Measurements from ENCODE around the gene STARD9. TPM values are rescaled to one million over a fixed set of nuclear protein-coding genes. Genes with fewer than 3 reads are reported as not detected.

Gene STARD9
- total and polyA plus RNA-seq, 2 experiments from 2014 or later, result 0.60 to 1.4 TPM

- WGBS, 2 experiments (ENCODE audit: low coverage in 1 of 2, low lambda C conversion rate in 2 of 2, missing lambda C conversion rate in 2 of 2), result 78 to 83% methylated on average over 8 to 9 of the region's 9 CpGs
- H3K9me3 ChIP-seq (ENCODE audit: low read depth), result no peaks in the 10 kb centered on the region
- no peaks in the 10 kb centered on the region for H3K27me3 ChIP-seq (replicated peaks; ENCODE audit: insufficient read depth)
- H3K79me2 ChIP-seq (ENCODE audit: insufficient read depth), result no peaks in the 10 kb centered on the region
- no peak for DNase-seq
- H3K4me3 ChIP-seq, result no peak overlapping the region
- H4K20me1 ChIP-seq (ENCODE audit: insufficient read depth), result no peaks in the 10 kb centered on the region
- no peak overlapping the region for H3K4me2 ChIP-seq (ENCODE audit: unreplicated experiment)
- no peak overlapping the region for H3K9ac ChIP-seq
- H3F3A ChIP-seq (ENCODE audit: insufficient read depth), result no peaks in the 10 kb centered on the region
- H3K27ac ChIP-seq, result no peak overlapping the region
- H3K9me2 ChIP-seq (ENCODE audit: insufficient read depth), result no peaks in the 10 kb centered on the region
- in situ Hi-C loops (cut with MboI), result no loop called here
- TF ChIP-seq EZH2phosphoT487 (IDR thresholded peaks at IDR 0.05; ENCODE audit: insufficient read depth, low read depth), result no peak
- no peak for TF ChIP-seq EZH2 (IDR thresholded peaks at IDR 0.05; ENCODE audit: insufficient read depth, poor library complexity, severe bottlenecking)
- H2AFZ ChIP-seq, result no peak overlapping the region
- no peaks in the 10 kb centered on the region for H3K36me3 ChIP-seq (ENCODE audit: low read depth)
- no peaks in the 10 kb centered on the region for H3K4me1 ChIP-seq (ENCODE audit: insufficient read depth)
Observed at GRCh38 chr15:42691770-42692169, 116.4 kb downstream of the STARD9 start.

- Histone ChIP-seq H3K27ac (no peak overlapping the region), H3K4me3 (no peak overlapping the region), H3K79me2 (ENCODE audit: insufficient read depth) (no peaks in the 10 kb centered on the region), H3K36me3 (ENCODE audit: low read depth) (no peaks in the 10 kb centered on the region), H2AFZ (no peak overlapping the region), H3F3A (ENCODE audit: insufficient read depth) (no peaks in the 10 kb centered on the region), H3K9me3 (ENCODE audit: low read depth) (no peaks in the 10 kb centered on the region), H3K9me2 (ENCODE audit: insufficient read depth) (no peaks in the 10 kb centered on the region), H3K4me1 (ENCODE audit: insufficient read depth) (no peaks in the 10 kb centered on the region), H3K27me3 (replicated peaks; ENCODE audit: insufficient read depth) (no peaks in the 10 kb centered on the region), H3K4me2 (ENCODE audit: unreplicated experiment) (no peak overlapping the region), H4K20me1 (ENCODE audit: insufficient read depth) (no peaks in the 10 kb centered on the region), H3K9ac (no peak overlapping the region)
- TF ChIP-seq EZH2 (IDR thresholded peaks at IDR 0.05; ENCODE audit: insufficient read depth, poor library complexity, severe bottlenecking) (no peak), EZH2phosphoT487 (IDR thresholded peaks at IDR 0.05; ENCODE audit: insufficient read depth, low read depth) (no peak)
- 80 to 81% methylated on average over 1 of the region's 1 CpG for WGBS, 2 experiments (ENCODE audit: low coverage in 1 of 2, low lambda C conversion rate in 2 of 2, missing lambda C conversion rate in 2 of 2)
- in situ Hi-C loops (cut with MboI), result no loop called here
- DNase-seq, result no peak
Observed at GRCh38 chr15:42692536-42692935, 117.1 kb downstream of the STARD9 start.

GRCh38 chr15:42692997-42693396 is 117.6 kb downstream of the STARD9 start:
- Histone ChIP-seq H4K20me1 (ENCODE audit: insufficient read depth) (no peaks in the 10 kb centered on the region), H3K79me2 (ENCODE audit: insufficient read depth) (no peaks in the 10 kb centered on the region), H3K27me3 (replicated peaks; ENCODE audit: insufficient read depth) (no peaks in the 10 kb centered on the region), H3K9ac (no peak overlapping the region), H3K4me1 (ENCODE audit: insufficient read depth) (no peaks in the 10 kb centered on the region), H2AFZ (no peak overlapping the region), H3K4me2 (ENCODE audit: unreplicated experiment) (no peak overlapping the region), H3K9me2 (ENCODE audit: insufficient read depth) (no peaks in the 10 kb centered on the region), H3K27ac (no peak overlapping the region), H3F3A (ENCODE audit: insufficient read depth) (no peaks in the 10 kb centered on the region), H3K36me3 (ENCODE audit: low read depth) (no peaks in the 10 kb centered on the region), H3K9me3 (ENCODE audit: low read depth) (no peaks in the 10 kb centered on the region), H3K4me3 (no peak overlapping the region)
- in situ Hi-C loops (cut with MboI), result no loop called here
- TF ChIP-seq EZH2phosphoT487 (IDR thresholded peaks at IDR 0.05; ENCODE audit: insufficient read depth, low read depth) (no peak), EZH2 (IDR thresholded peaks at IDR 0.05; ENCODE audit: insufficient read depth, poor library complexity, severe bottlenecking) (no peak)
- DNase-seq, result no peak
- 90% methylated on average over 4 of the region's 4 CpGs for WGBS, 2 experiments (ENCODE audit: low coverage in 1 of 2, low lambda C conversion rate in 2 of 2, missing lambda C conversion rate in 2 of 2)

GRCh38 chr15:42693496-42693895 is 118.1 kb downstream of the STARD9 start:
- H3K4me2 ChIP-seq (ENCODE audit: unreplicated experiment), result no peak overlapping the region
- H3K9me2 ChIP-seq (ENCODE audit: insufficient read depth), result no peaks in the 10 kb centered on the region
- H3K9me3 ChIP-seq (ENCODE audit: low read depth), result no peaks in the 10 kb centered on the region
- no peaks in the 10 kb centered on the region for H3K36me3 ChIP-seq (ENCODE audit: low read depth)
- H3K9ac ChIP-seq, result no peak overlapping the region
- DNase-seq, result no peak
- no peaks in the 10 kb centered on the region for H3K79me2 ChIP-seq (ENCODE audit: insufficient read depth)
- WGBS, 2 experiments (ENCODE audit: low coverage in 1 of 2, low lambda C conversion rate in 2 of 2, missing lambda C conversion rate in 2 of 2), result 97 to 98% methylated on average over 6 of the region's 6 CpGs
- no peaks in the 10 kb centered on the region for H3K4me1 ChIP-seq (ENCODE audit: insufficient read depth)
- no peak overlapping the region for H3K4me3 ChIP-seq
- no peaks in the 10 kb centered on the region for H4K20me1 ChIP-seq (ENCODE audit: insufficient read depth)
- in situ Hi-C loops (cut with MboI), result no loop called here
- H3K27ac ChIP-seq, result no peak overlapping the region
- no peaks in the 10 kb centered on the region for H3K27me3 ChIP-seq (replicated peaks; ENCODE audit: insufficient read depth)
- TF ChIP-seq EZH2 (IDR thresholded peaks at IDR 0.05; ENCODE audit: insufficient read depth, poor library complexity, severe bottlenecking) (no peak), EZH2phosphoT487 (IDR thresholded peaks at IDR 0.05; ENCODE audit: insufficient read depth, low read depth) (no peak)
- H3F3A ChIP-seq (ENCODE audit: insufficient read depth), result no peaks in the 10 kb centered on the region
- H2AFZ ChIP-seq, result no peak overlapping the region

- H3K27ac ChIP-seq, result no peak overlapping the region
- TF ChIP-seq EZH2 (IDR thresholded peaks at IDR 0.05; ENCODE audit: insufficient read depth, poor library complexity, severe bottlenecking), result no peak
- no peak for TF ChIP-seq EZH2phosphoT487 (IDR thresholded peaks at IDR 0.05; ENCODE audit: insufficient read depth, low read depth)
- H3K4me1 ChIP-seq (ENCODE audit: insufficient read depth), result no peaks in the 10 kb centered on the region
- 87 to 99% methylated on average over 6 of the region's 6 CpGs for WGBS, 2 experiments (ENCODE audit: low coverage in 1 of 2, low lambda C conversion rate in 2 of 2, missing lambda C conversion rate in 2 of 2)
- DNase-seq, result no peak
- H3K4me3 ChIP-seq, result no peak overlapping the region
- no peaks in the 10 kb centered on the region for H3K36me3 ChIP-seq (ENCODE audit: low read depth)
- no peak overlapping the region for H2AFZ ChIP-seq
- H3K79me2 ChIP-seq (ENCODE audit: insufficient read depth), result no peaks in the 10 kb centered on the region
- H3F3A ChIP-seq (ENCODE audit: insufficient read depth), result no peaks in the 10 kb centered on the region
- H3K27me3 ChIP-seq (replicated peaks; ENCODE audit: insufficient read depth), result no peaks in the 10 kb centered on the region
- H3K9me3 ChIP-seq (ENCODE audit: low read depth), result no peaks in the 10 kb centered on the region
- no peak overlapping the region for H3K9ac ChIP-seq
- no peaks in the 10 kb centered on the region for H3K9me2 ChIP-seq (ENCODE audit: insufficient read depth)
- no peaks in the 10 kb centered on the region for H4K20me1 ChIP-seq (ENCODE audit: insufficient read depth)
- H3K4me2 ChIP-seq (ENCODE audit: unreplicated experiment), result no peak overlapping the region
- in situ Hi-C loops (cut with MboI), result no loop called here
Observed at GRCh38 chr15:42693942-42694341, 118.5 kb downstream of the STARD9 start.

Data from GM23248 (cell line).